GM12878 (cell line): Measurements from ENCODE around the gene THADA. TPM values are rescaled to one million over a fixed set of nuclear protein-coding genes. Genes with fewer than 3 reads are reported as not detected.

Source experiments
- ATAC-seq: fragments of 200-7000 bp; cut with Tn5 transposase; 3 replicates; pipeline ENCODE4 v1.9.1; 2020; ENCODE audit warnings: mild to moderate bottlenecking, moderate library complexity
- BruUV-seq: library from RNA; stranded (reverse); fragments of 400-500 nt; replicated peaks from 2 replicates; lab custom pipeline; 2021; lab: Mats Ljungman, UMichigan
- CTCF ChIA-PET: fragments of 300-600 bp; sonication (Branson Sonifier 250); formaldehyde crosslinking; extraction: SDS; loops from one replicate; lab custom pipeline; 2021; ENCODE audit warnings: inconsistent platforms; lab: Yijun Ruan, JAX
- POLR2A ChIA-PET: fragments of 350-600 bp; formaldehyde crosslinking; extraction: SDS; loops from one replicate; lab custom pipeline; 2021; ENCODE audit warnings: inconsistent platforms; lab: Charles Lee
- RAD21 ChIA-PET: fragments of 300-600 bp; sonication (Branson Sonifier 250); formaldehyde crosslinking; loops from one replicate; lab custom pipeline; 2023; ENCODE audit warnings: antibody characterized with exemption; ENCODE audit not compliant: unreplicated experiment; lab: Charles Lee
- SMC1A ChIA-PET: fragments of 300-600 bp; sonication (Branson Sonifier 250); formaldehyde crosslinking; loops from one replicate; lab custom pipeline; 2023; ENCODE audit not compliant: unreplicated experiment, uncharacterized antibody; lab: Charles Lee
- DNase-seq: peaks from one replicate; pipeline ENCODE4 v3.0.0-alpha.2; 2011; ENCODE audit warnings: low read depth, low spot score
- FAIRE-seq: peaks from 3 replicates; lab custom pipeline; 2011; peaks lifted over from hg19 to GRCh38; lab: Jason Lieb, UNC
- H2AFZ ChIP-seq: 2 replicates; pipeline ENCODE4 v1.6.0; 2011; ENCODE audit warnings: low read depth, low read length, control low read depth; ENCODE audit not compliant: control insufficient read depth
- H3K27ac ChIP-seq: 2 replicates; pipeline ENCODE4 v1.5.1; 2011; ENCODE audit warnings: control low read depth; ENCODE audit not compliant: control insufficient read depth, insufficient read depth
- H3K27me3 ChIP-seq, 2 experiments: replicated peaks in 1 of 2; 2 replicates each; pipeline versions ENCODE4 v1.6.0 to v1.6.1; 2011; ENCODE audit warnings: low read length in 1 of 2; ENCODE audit not compliant: control insufficient read depth in 2 of 2, insufficient read depth in 2 of 2
- H3K36me3 ChIP-seq, 2 experiments: 2 replicates each; pipeline ENCODE4 v1.5.1; 2011; ENCODE audit warnings: low read length in 1 of 2; ENCODE audit not compliant: control insufficient read depth in 2 of 2, insufficient read depth in 2 of 2
- H3K4me1 ChIP-seq: 2 replicates; pipeline ENCODE4 v1.6.1; 2011; ENCODE audit warnings: mild to moderate bottlenecking, low read length, moderate library complexity, mixed read lengths; ENCODE audit not compliant: control insufficient read depth, insufficient read depth
- H3K4me2 ChIP-seq: 2 replicates; pipeline ENCODE4 v1.6.0; 2011; ENCODE audit warnings: control low read depth; ENCODE audit not compliant: control insufficient read depth, insufficient read depth
- H3K4me3 ChIP-seq: fragments of 200-600 bp; sonication (generic); 2 replicates; pipeline ENCODE4 v1.5.1; 2016
- H3K79me2 ChIP-seq: 2 replicates; pipeline ENCODE4 v1.6.0; 2011; ENCODE audit warnings: low read length; ENCODE audit not compliant: control insufficient read depth, insufficient read depth
- H3K9ac ChIP-seq: 2 replicates; pipeline ENCODE4 v1.8.0; 2011; ENCODE audit warnings: low read length, control low read depth, mixed read lengths; ENCODE audit not compliant: control insufficient read depth, insufficient read depth
- H3K9me3 ChIP-seq: replicated peaks from 3 replicates; pipeline ENCODE4 v1.5.1; 2011; ENCODE audit warnings: mild to moderate bottlenecking, low read length; ENCODE audit not compliant: control insufficient read depth, insufficient read depth
- H4K20me1 ChIP-seq: 2 replicates; pipeline ENCODE4 v1.6.0; 2011; ENCODE audit not compliant: control insufficient read depth, insufficient read depth
- BHLHE40 ChIP-seq, 2 experiments: fragments of 450-650 bp in 1 of 2; IDR thresholded peaks; 2 replicates each; pipeline ENCODE4 v1.6.1; 2011 to 2017; ENCODE audit warnings: low read depth in 2 of 2, borderline replicate concordance in 1 of 2, improper control_type of control experiment in 1 of 2, low read length in 1 of 2, mild to moderate bottlenecking in 1 of 2
- CBFB ChIP-seq: IDR thresholded peaks from 2 replicates; pipeline ENCODE4 v1.6.1; 2016; ENCODE audit warnings: antibody characterized with exemption, low read depth
- CHD4 ChIP-seq: fragments of 200-600 bp; sonication (generic); IDR thresholded peaks from 2 replicates; pipeline ENCODE4 v1.6.1; 2016; ENCODE audit warnings: mild to moderate bottlenecking
- EGR1 ChIP-seq, 2 experiments: IDR thresholded peaks; 1 replicate in 1 of 2; 2 replicates in 1 of 2; pipeline ENCODE4 v1.6.1; 2011 to 2012; ENCODE audit warnings: low read depth in 2 of 2, low read length in 2 of 2, borderline replicate concordance in 1 of 2, mild to moderate bottlenecking in 1 of 2, moderate library complexity in 1 of 2
- FOXK2 ChIP-seq: fragments of 450-650 bp; IDR thresholded peaks from 2 replicates; pipeline ENCODE4 v1.6.1; 2017; ENCODE audit warnings: mild to moderate bottlenecking, moderate library complexity
- IKZF1 ChIP-seq: fragments of 450-650 bp; conservative IDR thresholded peaks from 2 replicates; pipeline ENCODE4 v1.6.1; 2017; ENCODE audit warnings: antibody characterized with exemption, mild to moderate bottlenecking
- IKZF2 ChIP-seq, 2 experiments: fragments of 450-650 bp; IDR thresholded peaks; 2 replicates each; pipeline ENCODE4 v1.6.1; 2017; ENCODE audit warnings: mild to moderate bottlenecking in 2 of 2, moderate library complexity in 2 of 2
- IRF5 ChIP-seq: fragments of 450-650 bp; IDR thresholded peaks from 2 replicates; pipeline ENCODE4 v1.6.1; 2017; ENCODE audit warnings: borderline replicate concordance
- NR2C1 ChIP-seq: fragments of 450-650 bp; IDR thresholded peaks from 2 replicates; pipeline ENCODE4 v1.6.1; 2017; ENCODE audit warnings: antibody characterized with exemption, mild to moderate bottlenecking, moderate library complexity
- PAX5 ChIP-seq: IDR thresholded peaks from 2 replicates; pipeline ENCODE4 v1.6.1; 2011; ENCODE audit warnings: low read depth, low read length, borderline replicate concordance
- TCF12 ChIP-seq: IDR thresholded peaks from 2 replicates; pipeline ENCODE4 v1.6.1; 2011; ENCODE audit warnings: low read depth, mild to moderate bottlenecking, low read length
- ZBTB11 ChIP-seq: fragments of 450-650 bp; formaldehyde crosslinking; IDR thresholded peaks from 2 replicates; pipeline ENCODE4 v1.5.0; 2022; ENCODE audit warnings: mild to moderate bottlenecking, missing genetic modification characterization
- ZNF217 ChIP-seq: fragments of 450-650 bp; IDR thresholded peaks from 2 replicates; pipeline ENCODE4 v1.6.1; 2017; ENCODE audit warnings: antibody characterized with exemption, mild to moderate bottlenecking
- ZNF384 ChIP-seq: IDR thresholded peaks from 2 replicates; pipeline ENCODE4 v1.6.1; 2012; ENCODE audit warnings: low read depth, mild to moderate bottlenecking, low read length, improper control_type of control experiment, borderline replicate concordance
- ZNF622 ChIP-seq: fragments of 450-650 bp; IDR thresholded peaks from 2 replicates; pipeline ENCODE4 v1.6.1; 2017; ENCODE audit warnings: mild to moderate bottlenecking, inconsistent platforms
- WGBS: methylation state at CpG from one replicate; pipeline ENCODE4 v1.1.6; 2016; ENCODE audit warnings: low lambda C conversion rate; ENCODE audit not compliant: insufficient replicate concordance, insufficient coverage; ENCODE audit errors: missing lambda C conversion rate; 5-methylcytosine and 5-hydroxymethylcytosine counted together
- in situ Hi-C: fragments of 300-500 bp; cut with MboI; formaldehyde crosslinking; loops from 9 replicates; pipeline ENCODE4 v1.14.3; 2018; ENCODE audit warnings: mixed read lengths
- intact Hi-C: fragments of 100-400 bp; cut with micrococcal nuclease; formaldehyde crosslinking; loops from one replicate; pipeline ENCODE4 v1.14.2; 2022; ENCODE audit not compliant: unreplicated experiment
- polyA plus RNA-seq, 11 experiments: library from polyadenylated mRNA; depleted of rRNA in 4 of 11; unstranded in 6 of 11; stranded (reverse) in 5 of 11; fragments of >200 nt; fragmentation: Nextera tagmentation in 4 of 11; fragmentation: Illumina TruSeq in 1 of 11; extraction: Ambion mirVana in 4 of 11; extraction: Trizol in 1 of 11; gene quantifications; 1 replicate in 1 of 11; 2 replicates in 10 of 11; pipeline versions ENCODE4 v1.2.1 to v1.2.3, GENCODE V29; 2011 to 2016; ENCODE audit warnings: inconsistent platforms in 2 of 11, missing spikeins in 2 of 11, low read depth in 1 of 11
- total RNA-seq, 4 experiments: library from RNA; depleted of rRNA in 3 of 4; stranded (reverse); fragments of >200 nt in 3 of 4; fragmentation: Illumina TruSeq in 1 of 4; extraction: Trizol in 1 of 4; gene quantifications; 2 replicates each; pipeline versions ENCODE4 v1.2.1 to v1.2.3, GENCODE V29; 2013 to 2021

The THADA gene
- total and polyA plus RNA-seq, 10 of the 15 experiments (the other 5 are each of a cell fraction or from before 2014, with no cell fraction given): 14.6 to 33.2 (median 23.2) TPM

GRCh38 chr2:43219383-43220228 is 376.2 kb downstream of the THADA start (continued):
- TF ChIP-seq ZNF622: no peak
- TF ChIP-seq PAX5: peak; percentile 75
- TF ChIP-seq, all 136 proteins: peak for 40

GRCh38 chr2:43218702-43219382 is 377.0 kb downstream of the THADA start:
- in situ Hi-C loops (no loop called here), intact Hi-C loops (loop anchor here (1.0 kb wide), 1 partner anchor 45 kb away; no protein-coding TSS in a partner anchor)
- H3K79me2 ChIP-seq: peaks cover 35% of the 10 kb centered on the region
- peaks cover 31% of the 10 kb centered on the region for H3K4me1 ChIP-seq
- H3K36me3 ChIP-seq: no peaks in the 10 kb centered on the region; a peak in 1 of 4 replicates
- FAIRE-seq: no peak
- no TSS peak for BruUV-seq
- H3K4me3 ChIP-seq: peak overlapping the region; percentile 81
- H3K9ac ChIP-seq: peak overlapping the region; percentile 82
- ChIA-PET SMC1A (interaction anchor here (0.7 to 11.4 kb wide), 10 partner anchors 9 to 265 kb away, joined by 3 to 147 read pairs (median 6); partner anchors contain the start of gene ZFP36L2), POLR2A (interaction anchor here (0.9 to 2.5 kb wide), 10 partner anchors 10 to 183 kb away, joined by 3 to 14 read pairs (median 5); no protein-coding TSS in a partner anchor), RAD21 (interaction anchor here (0.8 to 5.2 kb wide), 14 partner anchors 9 to 266 kb away, joined by 3 to 46 read pairs (median 5); partner anchors contain the start of gene ZFP36L2), CTCF (interaction anchor here (0.8 to 2.6 kb wide), 12 partner anchors 10 to 262 kb away, joined by 3 to 9 read pairs (median 4); no protein-coding TSS in a partner anchor)
- peak overlapping the region; percentile 89 for H2AFZ ChIP-seq
- ATAC-seq: peak; percentile 55
- WGBS: 0% methylated on average over 8 of the region's 8 CpGs
- H3K27ac ChIP-seq: peak overlapping the region; percentile 88
- DNase-seq: no peak
- H3K27me3 ChIP-seq: no peaks in the 10 kb centered on the region
- H3K4me2 ChIP-seq: peak overlapping the region; percentile 99
- no peaks in the 10 kb centered on the region for H3K9me3 ChIP-seq
- no peaks in the 10 kb centered on the region for H4K20me1 ChIP-seq
- TF ChIP-seq IRF5 (peak; percentile 21; the same call in 1 of the 2 replicates), NR2C1 (peak; percentile 55), ZBTB11 (no peak), IKZF1 (peak; percentile 15; the same call in 1 of the 2 replicates), BHLHE40 (IDR thresholded peaks at IDR 0.05; ENCODE audit: borderline replicate concordance in 1 of 2, low read depth in 2 of 2, low read length in 1 of 2) (peak in 1 of 2 experiments; percentile 44; a peak in 1 of 4 replicates), TCF12 (0 out of 2 replicates have a peak, but pooled peaks have one; percentile 41), FOXK2 (peak; percentile 61; the same call in 1 of the 2 replicates), ZNF217 (0 out of 2 replicates have a peak, but pooled peaks have one; percentile 46), CBFB (0 out of 2 replicates have a peak, but pooled peaks have one; percentile 43), ZNF384 (no peak), CHD4 (0 out of 2 replicates have a peak, but pooled peaks have one; percentile 10), IKZF2 (IDR thresholded peaks at IDR 0.05) (peak; percentile 13 to 39; a peak in 2 of 4 replicates), EGR1 (IDR thresholded peaks at IDR 0.05; ENCODE audit: borderline replicate concordance in 1 of 2, low read depth in 2 of 2, low read length in 2 of 2) (peak in 1 of 2 experiments; percentile 82; a peak in 2 of 3 replicates)
